NT2/D1 (cell line): ENCODE results near the gene PDLIM5.

ENCODE experiments used
- YY1 ChIP-seq: IDR thresholded peaks from 2 replicates; pipeline ENCODE4 v1.6.1; 2011; ENCODE audit not compliant: insufficient read length, insufficient read depth
- ZNF274 ChIP-seq: IDR thresholded peaks from 2 replicates; pipeline ENCODE4 v1.6.1; 2011; ENCODE audit warnings: mild to moderate bottlenecking, low read depth, low read length

- no peak for TF ChIP-seq YY1
- TF ChIP-seq ZNF274: no peak
These were observed 130.8 kb downstream of the PDLIM5 start for GRCh38 chr4:94582517-94582916.
